CD14-positive monocyte (primary cell): ENCODE measurements around the gene PROM2. TPM values are rescaled to one million over a fixed set of nuclear protein-coding genes. Genes with fewer than 3 reads are reported as not detected.

Experiments
- DNase-seq, 3 donors: peaks; one replicate each; pipeline ENCODE4 v3.0.0-alpha.2; 2011 to 2022
- H2AFZ ChIP-seq: 2 replicates; pipeline ENCODE4 v1.6.0; 2012; ENCODE audit warnings: mild to moderate bottlenecking, low read depth, low read length, inconsistent platforms; ENCODE audit not compliant: insufficient read depth, poor library complexity, severe bottlenecking
- H3K27ac ChIP-seq, 2 donors: 1 replicate in 1 of 2; 2 replicates in 1 of 2; pipeline ENCODE4 v1.5.1; 2012 to 2013; ENCODE audit warnings: low read length in 2 of 2, control low read depth in 1 of 2, inconsistent platforms in 1 of 2, low read depth in 1 of 2, mild to moderate bottlenecking in 1 of 2
- H3K27me3 ChIP-seq, 2 donors: one replicate each; pipeline versions ENCODE4 v1.6.0 to v1.6.1; 2011 to 2013; ENCODE audit warnings: low read length in 2 of 2; ENCODE audit not compliant: control insufficient read depth in 2 of 2, insufficient read depth in 2 of 2
- H3K36me3 ChIP-seq, 2 donors: replicated peaks in 1 of 2; 1 replicate in 1 of 2; 2 replicates in 1 of 2; pipeline versions ENCODE4 v1.5.1 to v1.6.1; 2012 to 2013; ENCODE audit warnings: low read length in 2 of 2, control low read depth in 1 of 2, inconsistent platforms in 1 of 2, mild to moderate bottlenecking in 1 of 2; ENCODE audit not compliant: insufficient read depth in 2 of 2, control insufficient read depth in 1 of 2
- H3K4me1 ChIP-seq, 2 donors: 1 replicate in 1 of 2; 2 replicates in 1 of 2; pipeline versions ENCODE4 v1.5.1 to v1.6.1; 2012 to 2013; ENCODE audit warnings: low read length in 2 of 2, control low read depth in 1 of 2, inconsistent platforms in 1 of 2, mild to moderate bottlenecking in 1 of 2, moderate library complexity in 1 of 2; ENCODE audit not compliant: insufficient read depth in 2 of 2, control insufficient read depth in 1 of 2
- H3K4me2 ChIP-seq: replicated peaks from 2 replicates; pipeline ENCODE3; 2012; ENCODE audit warnings: low read length, moderate library complexity, mild to moderate bottlenecking; ENCODE audit not compliant: poor library complexity, severe bottlenecking; ENCODE audit errors: extremely low read depth
- H3K4me3 ChIP-seq, 3 experiments: fragments of 200-600 bp in 1 of 3; sonication (generic) in 1 of 3; replicated peaks in 1 of 3; 1 replicate in 2 of 3; 2 replicates in 1 of 3; pipeline ENCODE4 v1.5.1; 2011 to 2013; ENCODE audit warnings: low read length in 3 of 3, mild to moderate bottlenecking in 3 of 3, control low read depth in 2 of 3, low read depth in 2 of 3, inconsistent platforms in 1 of 3, moderate library complexity in 1 of 3
- H3K79me2 ChIP-seq: 2 replicates; pipeline ENCODE4 v1.6.0; 2012; ENCODE audit warnings: mild to moderate bottlenecking, control low read depth, inconsistent platforms, low read length, moderate library complexity; ENCODE audit not compliant: insufficient read depth
- H3K9ac ChIP-seq: 2 replicates; pipeline ENCODE4 v1.6.0; 2017; ENCODE audit warnings: low read length, mild to moderate bottlenecking; ENCODE audit not compliant: insufficient read depth, poor library complexity, severe bottlenecking
- H3K9me3 ChIP-seq, 2 donors: replicated peaks in 1 of 2; 1 replicate in 1 of 2; 2 replicates in 1 of 2; pipeline versions ENCODE4 v1.5.1 to v1.6.1; 2012 to 2013; ENCODE audit warnings: low read length in 2 of 2, control low read depth in 1 of 2; ENCODE audit not compliant: control insufficient read depth in 1 of 2, insufficient read depth in 1 of 2
- H4K20me1 ChIP-seq: 2 replicates; pipeline ENCODE4 v1.6.0; 2012; ENCODE audit warnings: mild to moderate bottlenecking, low read length, control low read depth, moderate library complexity; ENCODE audit not compliant: insufficient read depth
- H3K27ac Mint-ChIP-seq, 7 donors: one replicate each; pipeline ENCODE4 v1.8.0; 2020; ENCODE audit warnings: mild to moderate bottlenecking in 7 of 7, mixed read lengths in 7 of 7, moderate library complexity in 6 of 7, inconsistent platforms in 2 of 7
- H3K27me3 Mint-ChIP-seq, 3 donors: one replicate each; pipeline ENCODE4 v1.8.0; 2021 to 2022; ENCODE audit warnings: low read depth in 3 of 3, mild to moderate bottlenecking in 3 of 3, mixed read lengths in 3 of 3, moderate library complexity in 3 of 3, inconsistent platforms in 1 of 3
- H3K36me3 Mint-ChIP-seq, 2 donors: one replicate each; pipeline ENCODE4 v1.8.0; 2020; ENCODE audit warnings: mixed read lengths in 2 of 2, inconsistent platforms in 1 of 2, mild to moderate bottlenecking in 1 of 2
- H3K4me1 Mint-ChIP-seq: one replicate; pipeline ENCODE4 v1.8.0; 2020; ENCODE audit warnings: mild to moderate bottlenecking, mixed read lengths
- H3K4me3 Mint-ChIP-seq, 2 donors: one replicate each; pipeline ENCODE4 v1.8.0; 2020; ENCODE audit warnings: mild to moderate bottlenecking in 2 of 2, mixed read lengths in 2 of 2, moderate library complexity in 1 of 2
- H3K9me3 Mint-ChIP-seq, 7 donors: one replicate each; pipeline ENCODE4 v1.8.0; 2020 to 2022; ENCODE audit warnings: mixed read lengths in 7 of 7, mild to moderate bottlenecking in 6 of 7, moderate library complexity in 6 of 7, inconsistent platforms in 2 of 7
- WGBS: methylation state at CpG from one replicate; pipeline ENCODE4 v1.1.5; 2013; ENCODE audit warnings: missing lambda C conversion rate; ENCODE audit not compliant: insufficient coverage; 5-methylcytosine and 5-hydroxymethylcytosine counted together
- intact Hi-C, 2 donors: fragments of 100-400 bp; cut with micrococcal nuclease; formaldehyde crosslinking; loops; one replicate each; pipeline versions ENCODE4 v1.15.0 to v1.15.1; 2023
- polyA plus RNA-seq, 3 donors: library from polyadenylated mRNA; depleted of rRNA in 1 of 3; unstranded in 2 of 3; stranded (reverse) in 1 of 3; fragments of 300-500 nt in 2 of 3; fragments of >200 nt in 1 of 3; fragmentation: Illumina TruSeq in 2 of 3; gene quantifications; 1 replicate in 2 of 3; 2 replicates in 1 of 3; pipeline ENCODE4 v1.2.3, GENCODE V29; 2012 to 2021
- TF ChIP-seq, protein P1 (sequence below): fragments of 200-600 bp; IDR thresholded peaks from one replicate; pipeline ENCODE4 v1.8.0; 2022; ENCODE audit warnings: antibody characterized with exemption, mild to moderate bottlenecking

The PROM2 gene
- polyA plus RNA-seq, 3 donors, result 0.41 TPM; not detected in 2

DNA sequence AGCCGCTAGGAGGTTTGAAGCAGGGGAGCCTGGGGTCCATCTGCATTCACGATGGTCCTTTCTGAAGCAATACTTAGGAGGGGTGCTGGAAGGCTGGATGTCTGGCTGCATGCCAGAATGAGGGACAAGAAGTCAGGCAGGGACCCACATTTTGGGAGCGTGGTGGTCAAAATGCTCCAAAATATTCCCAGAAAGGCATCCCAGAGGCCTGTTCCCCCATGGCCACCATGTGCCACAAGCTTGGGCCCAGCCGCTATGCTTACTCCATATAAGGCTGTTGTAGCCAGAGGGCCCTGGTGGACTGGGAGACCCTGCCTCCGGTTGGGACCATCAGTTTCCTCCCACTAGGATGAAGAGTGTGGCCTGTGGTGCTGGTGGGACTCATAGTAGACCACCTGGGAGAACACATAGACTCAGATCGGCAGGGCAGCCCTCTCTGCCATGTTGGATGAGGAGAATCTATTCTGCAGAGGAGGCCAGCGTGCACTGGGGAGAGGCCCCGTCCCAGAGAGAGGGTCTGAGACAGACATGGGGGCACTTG lies 3.6 kb upstream of the PROM2 start:
- Histone ChIP-seq H3K27ac (no peak overlapping the region), H3K36me3 (no peaks in the 10 kb centered on the region), H3K9me3 (no peaks in the 10 kb centered on the region), H3K4me2 (no peak overlapping the region), H3K4me1 (no peaks in the 10 kb centered on the region), H3K27me3 (no peaks in the 10 kb centered on the region), H3K79me2 (no peaks in the 10 kb centered on the region), H4K20me1 (no peaks in the 10 kb centered on the region), H3K4me3 (no peak overlapping the region), H3K9ac (no peak overlapping the region), H2AFZ (no peak overlapping the region)
- intact Hi-C loops, result no loop called here
- no peak overlapping the region for H3K4me3 Mint-ChIP-seq
- H3K27me3 Mint-ChIP-seq, result peaks cover 0 to 8% (median 6%) of the 10 kb centered on the region in 3 donors
- no peaks in the 10 kb centered on the region for H3K36me3 Mint-ChIP-seq
- WGBS, result 94% methylated on average over 6 of the region's 8 CpGs
- DNase-seq, result no peak
- TF ChIP-seq, protein P1, sequence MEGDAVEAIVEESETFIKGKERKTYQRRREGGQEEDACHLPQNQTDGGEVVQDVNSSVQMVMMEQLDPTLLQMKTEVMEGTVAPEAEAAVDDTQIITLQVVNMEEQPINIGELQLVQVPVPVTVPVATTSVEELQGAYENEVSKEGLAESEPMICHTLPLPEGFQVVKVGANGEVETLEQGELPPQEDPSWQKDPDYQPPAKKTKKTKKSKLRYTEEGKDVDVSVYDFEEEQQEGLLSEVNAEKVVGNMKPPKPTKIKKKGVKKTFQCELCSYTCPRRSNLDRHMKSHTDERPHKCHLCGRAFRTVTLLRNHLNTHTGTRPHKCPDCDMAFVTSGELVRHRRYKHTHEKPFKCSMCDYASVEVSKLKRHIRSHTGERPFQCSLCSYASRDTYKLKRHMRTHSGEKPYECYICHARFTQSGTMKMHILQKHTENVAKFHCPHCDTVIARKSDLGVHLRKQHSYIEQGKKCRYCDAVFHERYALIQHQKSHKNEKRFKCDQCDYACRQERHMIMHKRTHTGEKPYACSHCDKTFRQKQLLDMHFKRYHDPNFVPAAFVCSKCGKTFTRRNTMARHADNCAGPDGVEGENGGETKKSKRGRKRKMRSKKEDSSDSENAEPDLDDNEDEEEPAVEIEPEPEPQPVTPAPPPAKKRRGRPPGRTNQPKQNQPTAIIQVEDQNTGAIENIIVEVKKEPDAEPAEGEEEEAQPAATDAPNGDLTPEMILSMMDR, result no peak
- no peaks in the 10 kb centered on the region for H3K4me1 Mint-ChIP-seq
- no peak overlapping the region for H3K27ac Mint-ChIP-seq
- peaks cover 0 to 1% (median 0%) of the 10 kb centered on the region in 7 donors for H3K9me3 Mint-ChIP-seq

DNA sequence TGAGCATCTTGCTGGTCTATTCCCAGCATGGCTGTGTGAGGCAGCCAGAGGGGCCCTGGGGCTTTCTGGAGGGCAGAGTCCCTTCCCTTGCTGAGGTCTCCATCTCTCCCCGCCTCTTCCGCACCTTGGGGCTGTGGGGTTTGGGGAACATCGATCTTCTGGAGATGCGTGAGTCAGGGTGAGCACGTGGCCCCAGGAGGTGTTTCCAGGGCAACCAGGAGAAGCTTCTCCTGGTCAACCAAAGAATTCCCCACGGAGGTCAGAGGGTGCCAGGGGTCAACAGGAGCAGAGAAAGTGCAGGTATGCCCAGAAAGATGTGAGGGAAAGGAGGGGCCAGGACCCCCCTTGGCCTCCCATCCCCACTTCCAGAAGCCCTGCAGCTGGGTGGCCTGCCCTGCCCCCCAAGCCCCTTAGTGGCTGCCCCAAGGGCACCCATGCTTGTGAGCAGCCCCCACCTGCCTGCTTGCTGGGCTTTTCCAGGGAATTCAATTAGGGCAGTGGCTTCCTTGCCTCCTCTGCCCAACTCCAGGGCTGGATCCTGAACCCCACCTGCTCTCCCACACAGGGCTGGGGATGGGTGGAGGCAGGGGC lies 2.8 kb upstream of the PROM2 start:
- Histone ChIP-seq H3K4me1 (no peaks in the 10 kb centered on the region), H4K20me1 (no peaks in the 10 kb centered on the region), H3K36me3 (no peaks in the 10 kb centered on the region), H3K27ac (no peak overlapping the region), H3K79me2 (no peaks in the 10 kb centered on the region), H3K4me3 (no peak overlapping the region), H3K9ac (no peak overlapping the region), H3K4me2 (no peak overlapping the region), H3K9me3 (no peaks in the 10 kb centered on the region), H2AFZ (no peak overlapping the region), H3K27me3 (no peaks in the 10 kb centered on the region)
- peaks cover 0 to 1% (median 0%) of the 10 kb centered on the region in 7 donors for H3K9me3 Mint-ChIP-seq
- WGBS, result no CpG with 5 or more reads among the region's 6 CpGs
- no peaks in the 10 kb centered on the region for H3K4me1 Mint-ChIP-seq
- TF ChIP-seq, protein P1, result no peak
- peaks cover 0 to 6% (median 5%) of the 10 kb centered on the region in 3 donors for H3K27me3 Mint-ChIP-seq
- DNase-seq, result no peak
- intact Hi-C loops, result no loop called here
- H3K27ac Mint-ChIP-seq, result no peak overlapping the region
- H3K36me3 Mint-ChIP-seq, result no peaks in the 10 kb centered on the region
- no peak overlapping the region for H3K4me3 Mint-ChIP-seq
